ENCODE data around the gene KRTAP15-1.

Gene KRTAP15-1

GRCh38 chr21:30447056-30447455 lies 7.0 kb downstream of the KRTAP15-1 start:
- Mint-ChIP-seq H3K27me3 (no peaks in the 10 kb centered on the region), H3K9me3 (peaks cover 8% of the 10 kb centered on the region), H3K36me3 (ENCODE audit: insufficient read depth) (no peaks in the 10 kb centered on the region), H3K4me3 (no peak overlapping the region), H3K4me1 (no peaks in the 10 kb centered on the region), H3K27ac (ENCODE audit: low read depth) (no peak overlapping the region)
- DNase-seq (ENCODE audit: low spot score in 2 of 2) (no peak), ATAC-seq (replicated peaks; ENCODE audit: extremely low read depth, poor library complexity, severe bottlenecking) (no peak)

- ATAC-seq (replicated peaks; ENCODE audit: extremely low read depth, poor library complexity, severe bottlenecking): no peak
- Mint-ChIP-seq H3K27ac (ENCODE audit: low read depth) (no peak overlapping the region), H3K4me1 (no peaks in the 10 kb centered on the region), H3K27me3 (no peaks in the 10 kb centered on the region), H3K36me3 (ENCODE audit: insufficient read depth) (no peaks in the 10 kb centered on the region), H3K4me3 (no peak overlapping the region), H3K9me3 (peaks cover 8% of the 10 kb centered on the region)
- DNase-seq (ENCODE audit: low spot score in 2 of 2): no peak
Observed at GRCh38 chr21:30448514-30448913, 8.4 kb downstream of the KRTAP15-1 start.

GRCh38 chr21:30463713-30464112 lies 23.6 kb downstream of the KRTAP15-1 start:
- Mint-ChIP-seq H3K27me3 (no peaks in the 10 kb centered on the region), H3K36me3 (ENCODE audit: insufficient read depth) (no peaks in the 10 kb centered on the region), H3K9me3 (peaks cover 5% of the 10 kb centered on the region), H3K27ac (ENCODE audit: low read depth) (no peak overlapping the region), H3K4me1 (no peaks in the 10 kb centered on the region), H3K4me3 (no peak overlapping the region)
- DNase-seq (ENCODE audit: low spot score in 2 of 2) (no peak), ATAC-seq (replicated peaks; ENCODE audit: extremely low read depth, poor library complexity, severe bottlenecking) (no peak)

GRCh38 chr21:30468900-30469714 lies 29.0 kb downstream of the KRTAP15-1 start:
- DNase-seq (ENCODE audit: low spot score in 2 of 2) (no peak), ATAC-seq (replicated peaks; ENCODE audit: extremely low read depth, poor library complexity, severe bottlenecking) (no peak)
- Mint-ChIP-seq H3K4me1 (no peaks in the 10 kb centered on the region), H3K4me3 (no peak overlapping the region), H3K27me3 (no peaks in the 10 kb centered on the region), H3K36me3 (ENCODE audit: insufficient read depth) (peaks cover 2% of the 10 kb centered on the region), H3K9me3 (peaks cover 4% of the 10 kb centered on the region), H3K27ac (ENCODE audit: low read depth) (no peak overlapping the region)

GRCh38 chr21:30478004-30478403 lies 37.9 kb downstream of the KRTAP15-1 start:
- H3K4me3 Mint-ChIP-seq: no peak overlapping the region
- no peak for ATAC-seq (replicated peaks; ENCODE audit: extremely low read depth, poor library complexity, severe bottlenecking)
- H3K36me3 Mint-ChIP-seq (ENCODE audit: insufficient read depth): no peaks in the 10 kb centered on the region
- no peak for DNase-seq (ENCODE audit: low spot score in 2 of 2)
- no peak overlapping the region for H3K27ac Mint-ChIP-seq (ENCODE audit: low read depth)
- H3K4me1 Mint-ChIP-seq: no peaks in the 10 kb centered on the region
- no peaks in the 10 kb centered on the region for H3K27me3 Mint-ChIP-seq
- no peaks in the 10 kb centered on the region for H3K9me3 Mint-ChIP-seq

- no peaks in the 10 kb centered on the region for H3K9me3 Mint-ChIP-seq
- no peaks in the 10 kb centered on the region for H3K4me1 Mint-ChIP-seq
- no peak for ATAC-seq (replicated peaks; ENCODE audit: extremely low read depth, poor library complexity, severe bottlenecking)
- no peak overlapping the region for H3K27ac Mint-ChIP-seq (ENCODE audit: low read depth)
- H3K4me3 Mint-ChIP-seq: no peak overlapping the region
- no peaks in the 10 kb centered on the region for H3K27me3 Mint-ChIP-seq
- no peaks in the 10 kb centered on the region for H3K36me3 Mint-ChIP-seq (ENCODE audit: insufficient read depth)
- DNase-seq (ENCODE audit: low spot score in 2 of 2): no peak
Observed at GRCh38 chr21:30479259-30479658, 39.2 kb downstream of the KRTAP15-1 start.

- Mint-ChIP-seq H3K4me1 (no peaks in the 10 kb centered on the region), H3K4me3 (no peak within 1 kb of the TSS), H3K9me3 (no peaks in the 10 kb centered on the region), H3K27me3 (no peaks in the 10 kb centered on the region), H3K36me3 (ENCODE audit: insufficient read depth) (no peaks in the 10 kb centered on the region), H3K27ac (ENCODE audit: low read depth) (no peak within 1 kb of the TSS)
- no peak for ATAC-seq (replicated peaks; ENCODE audit: extremely low read depth, poor library complexity, severe bottlenecking)
- DNase-seq (ENCODE audit: low spot score in 2 of 2): no peak
Observed at GRCh38 chr21:30480145-30480544, 40.1 kb downstream of the KRTAP15-1 start, which contains the start of gene KRTAP19-1. Gene KRTAP19-1, minus strand, starts transcription at chr21:30480367. Its CDS starts 50 bp downstream, at chr21:30480317.

- Mint-ChIP-seq H3K4me3 (no peak overlapping the region), H3K4me1 (no peaks in the 10 kb centered on the region), H3K36me3 (ENCODE audit: insufficient read depth) (no peaks in the 10 kb centered on the region), H3K9me3 (peaks cover 6% of the 10 kb centered on the region), H3K27ac (ENCODE audit: low read depth) (no peak overlapping the region), H3K27me3 (no peaks in the 10 kb centered on the region)
- ATAC-seq (replicated peaks; ENCODE audit: extremely low read depth, poor library complexity, severe bottlenecking) (no peak), DNase-seq (ENCODE audit: low spot score in 2 of 2) (no peak)
Observed at GRCh38 chr21:30482130-30482529, 42.1 kb downstream of the KRTAP15-1 start.

GRCh38 chr21:30486180-30486579 lies 46.1 kb downstream of the KRTAP15-1 start:
- H3K27ac Mint-ChIP-seq (ENCODE audit: low read depth): no peak overlapping the region

GRCh38 chr21:30487336-30487735 lies 47.3 kb downstream of the KRTAP15-1 start, which contains the start of gene KRTAP19-2:
Gene KRTAP19-2, minus strand, starts transcription at chr21:30487436. Its CDS starts 88 bp downstream, at chr21:30487348.
- Mint-ChIP-seq H3K27ac (ENCODE audit: low read depth) (no peak within 1 kb of the TSS), H3K4me3 (no peak within 1 kb of the TSS), H3K36me3 (ENCODE audit: insufficient read depth) (no peaks in the 10 kb centered on the region), H3K9me3 (peaks cover 16% of the 10 kb centered on the region), H3K4me1 (no peaks in the 10 kb centered on the region), H3K27me3 (no peaks in the 10 kb centered on the region)
- DNase-seq (ENCODE audit: low spot score in 2 of 2) (no peak), ATAC-seq (replicated peaks; ENCODE audit: extremely low read depth, poor library complexity, severe bottlenecking) (no peak)

More at GRCh38 chr21:30486180-30486579, 46.1 kb downstream of the KRTAP15-1 start:
- no peak overlapping the region for H3K4me3 Mint-ChIP-seq
- H3K4me1 Mint-ChIP-seq: no peaks in the 10 kb centered on the region
- no peaks in the 10 kb centered on the region for H3K27me3 Mint-ChIP-seq
- peaks cover 16% of the 10 kb centered on the region for H3K9me3 Mint-ChIP-seq
- no peaks in the 10 kb centered on the region for H3K36me3 Mint-ChIP-seq (ENCODE audit: insufficient read depth)
- no peak for ATAC-seq (replicated peaks; ENCODE audit: extremely low read depth, poor library complexity, severe bottlenecking)
- DNase-seq (ENCODE audit: low spot score in 2 of 2): no peak

Measured in central memory CD8-positive, alpha-beta T cell (primary cell).